H1 (cell line): ENCODE results near the gene TMEM138. TPM values are rescaled to one million over a fixed set of nuclear protein-coding genes. Genes with fewer than 3 reads are reported as not detected.

ENCODE experiments used
- CTCF ChIA-PET: fragments of 300-600 bp; sonication (Branson Sonifier 250); formaldehyde crosslinking; loops from one replicate; lab custom pipeline; 2021; ENCODE audit not compliant: partially characterized antibody; lab: Charles Lee
- POLR2A ChIA-PET: fragments of 300-600 bp; sonication (Branson Sonifier 250); formaldehyde crosslinking; loops from one replicate; lab custom pipeline; 2021; ENCODE audit warnings: inconsistent platforms; ENCODE audit not compliant: partially characterized antibody; lab: Charles Lee
- DNase-seq, 2 experiments: peaks; one replicate each; pipeline versions ENCODE4 v3.0.0 to v3.0.0-alpha.2; 2010 to 2022; ENCODE audit warnings: low spot score in 2 of 2, low read depth in 1 of 2, mixed read lengths in 1 of 2
- FAIRE-seq: peaks from 2 replicates; lab custom pipeline; 2011; peaks lifted over from hg19 to GRCh38; lab: Jason Lieb, UNC
- H2AFZ ChIP-seq: 2 replicates; pipeline ENCODE4 v1.8.1; 2012; ENCODE audit warnings: low read length, inconsistent platforms
- H2AK5ac ChIP-seq: 2 replicates; pipeline ENCODE4 v1.6.1; 2013; ENCODE audit warnings: low read depth, low read length
- H2BK120ac ChIP-seq: replicated peaks from 2 replicates; pipeline ENCODE3; 2013; ENCODE audit warnings: low read depth, low read length, inconsistent platforms
- H2BK12ac ChIP-seq: 2 replicates; pipeline ENCODE4 v1.6.1; 2013; ENCODE audit warnings: low read depth, low read length
- H2BK15ac ChIP-seq: 2 replicates; pipeline ENCODE4 v1.6.1; 2013; ENCODE audit warnings: low read length
- H2BK20ac ChIP-seq: 2 replicates; pipeline ENCODE4 v1.6.1; 2013; ENCODE audit warnings: low read length
- H2BK5ac ChIP-seq: 2 replicates; pipeline ENCODE4 v1.6.1; 2013; ENCODE audit warnings: low read depth, low read length
- H3K14ac ChIP-seq: 2 replicates; pipeline ENCODE4 v1.6.1; 2013; ENCODE audit warnings: inconsistent platforms; ENCODE audit not compliant: insufficient read length
- H3K18ac ChIP-seq: 2 replicates; pipeline ENCODE4 v1.6.1; 2013; ENCODE audit warnings: low read length; ENCODE audit errors: extremely low read depth
- H3K23ac ChIP-seq: 2 replicates; pipeline ENCODE4 v1.6.1; 2013; ENCODE audit warnings: inconsistent platforms; ENCODE audit not compliant: insufficient read length
- H3K23me2 ChIP-seq: 2 replicates; pipeline ENCODE4 v1.6.1; 2013; ENCODE audit warnings: low read depth, low read length
- H3K27ac ChIP-seq: 2 replicates; pipeline ENCODE4 v1.6.1; 2011; ENCODE audit warnings: low read depth, low read length, inconsistent platforms
- H3K27me3 ChIP-seq, 4 experiments: replicated peaks in 1 of 4; 1 replicate in 1 of 4; 2 replicates in 3 of 4; pipeline versions ENCODE4 v1.6.1 to v1.8.1; 2011 to 2013; ENCODE audit warnings: low read length in 3 of 4, mild to moderate bottlenecking in 3 of 4, inconsistent platforms in 2 of 4, mixed read lengths in 2 of 4, moderate library complexity in 1 of 4; ENCODE audit not compliant: control insufficient read depth in 3 of 4, insufficient read depth in 3 of 4; ENCODE audit errors: extremely low read depth in 1 of 4
- H3K36me3 ChIP-seq, 4 experiments: 2 replicates each; pipeline versions ENCODE4 v1.6.1 to v1.8.1; 2011 to 2013; ENCODE audit warnings: mild to moderate bottlenecking in 4 of 4, low read length in 3 of 4, moderate library complexity in 2 of 4, control low read depth in 1 of 4, inconsistent platforms in 1 of 4; ENCODE audit not compliant: insufficient read depth in 4 of 4, control insufficient read depth in 2 of 4
- H3K4ac ChIP-seq: replicated peaks from 2 replicates; pipeline ENCODE3; 2013; ENCODE audit warnings: low read length, low read depth, mixed read lengths, inconsistent platforms; ENCODE audit not compliant: insufficient read length
- H3K4me1 ChIP-seq, 4 experiments: replicated peaks in 1 of 4; 1 replicate in 1 of 4; 2 replicates in 3 of 4; pipeline versions ENCODE4 v1.6.1 to v1.8.1; 2011 to 2013; ENCODE audit warnings: low read length in 3 of 4, inconsistent platforms in 2 of 4, mixed read lengths in 1 of 4; ENCODE audit not compliant: insufficient read depth in 4 of 4, control insufficient read depth in 3 of 4
- H3K4me2 ChIP-seq, 2 experiments: 2 replicates each; pipeline versions ENCODE4 v1.6.1 to v1.8.1; 2011 to 2013; ENCODE audit warnings: low read depth in 2 of 2, low read length in 2 of 2, control low read depth in 1 of 2, inconsistent platforms in 1 of 2, mild to moderate bottlenecking in 1 of 2; ENCODE audit not compliant: insufficient read depth in 1 of 2
- H3K4me3 ChIP-seq, 4 experiments: fragments of 200-600, 300-600 bp in 1 of 4; sonication (generic), shearing (Covaris generic), sonication (Bioruptor Twin) in 1 of 4; 2 replicates each; pipeline versions ENCODE4 v1.5.1 to v1.8.1; 2011 to 2016; ENCODE audit warnings: low read length in 4 of 4, low read depth in 3 of 4, control low read depth in 2 of 4, inconsistent platforms in 2 of 4, mild to moderate bottlenecking in 2 of 4, mixed read lengths in 1 of 4, moderate library complexity in 1 of 4; ENCODE audit not compliant: insufficient read depth in 2 of 4; ENCODE audit errors: extremely low read depth in 1 of 4
- H3K56ac ChIP-seq: replicated peaks from 2 replicates; pipeline ENCODE3; 2013; ENCODE audit warnings: low read depth, mild to moderate bottlenecking, mixed read lengths, low read length, inconsistent platforms; ENCODE audit not compliant: insufficient read length
- H3K79me1 ChIP-seq: 2 replicates; pipeline ENCODE4 v1.6.1; 2013; ENCODE audit warnings: low read depth, low read length, control low read depth
- H3K79me2 ChIP-seq, 2 experiments: 2 replicates each; pipeline versions ENCODE4 v1.6.1 to v1.8.1; 2012 to 2013; ENCODE audit warnings: low read length in 2 of 2, mild to moderate bottlenecking in 2 of 2, inconsistent platforms in 1 of 2; ENCODE audit not compliant: insufficient read depth in 2 of 2, control insufficient read depth in 1 of 2
- H3K9ac ChIP-seq, 4 experiments: replicated peaks in 1 of 4; 1 replicate in 1 of 4; 2 replicates in 3 of 4; pipeline versions ENCODE4 v1.6.1 to v1.8.1; 2011 to 2013; ENCODE audit warnings: low read depth in 3 of 4, low read length in 3 of 4, control low read depth in 2 of 4, mild to moderate bottlenecking in 2 of 4, moderate library complexity in 2 of 4, inconsistent platforms in 1 of 4; ENCODE audit errors: extremely low read depth in 1 of 4
- H3K9me3 ChIP-seq, 2 experiments: 2 replicates each; pipeline versions ENCODE4 v1.6.1 to v1.8.1; 2012 to 2013; ENCODE audit warnings: mild to moderate bottlenecking in 2 of 2, moderate library complexity in 2 of 2, control low read depth in 1 of 2, inconsistent platforms in 1 of 2, low read depth in 1 of 2, low read length in 1 of 2, mixed read lengths in 1 of 2; ENCODE audit not compliant: insufficient read depth in 2 of 2
- H4K20me1 ChIP-seq, 2 experiments: replicated peaks in 1 of 2; 2 replicates each; pipeline versions ENCODE3 to v1.8.1; 2011 to 2013; ENCODE audit warnings: inconsistent platforms in 2 of 2, low read length in 2 of 2, mild to moderate bottlenecking in 1 of 2; ENCODE audit not compliant: insufficient read depth in 2 of 2, control insufficient read depth in 1 of 2
- H4K5ac ChIP-seq: 2 replicates; pipeline ENCODE4 v1.6.1; 2013; ENCODE audit warnings: low read length, low read depth, mixed read lengths, inconsistent platforms; ENCODE audit not compliant: insufficient read length
- H4K8ac ChIP-seq: 2 replicates; pipeline ENCODE4 v1.8.0; 2013; ENCODE audit warnings: mild to moderate bottlenecking, moderate library complexity, low read length, inconsistent platforms; ENCODE audit not compliant: insufficient read depth; ENCODE audit errors: extremely low read depth
- H4K91ac ChIP-seq: replicated peaks from 2 replicates; pipeline ENCODE3; 2013; ENCODE audit warnings: low read length, mixed read lengths, inconsistent platforms; ENCODE audit not compliant: insufficient read length
- CEBPB ChIP-seq: IDR thresholded peaks from 2 replicates; pipeline ENCODE4 v1.6.1; 2012; ENCODE audit warnings: low read depth, low read length
- CHD2 ChIP-seq: IDR thresholded peaks from 2 replicates; pipeline ENCODE4 v1.6.1; 2012; ENCODE audit warnings: low read length, improper control_type of control experiment
- CTCF ChIP-seq, 3 experiments: IDR thresholded peaks; 1 replicate in 2 of 3; 2 replicates in 1 of 3; pipeline versions ENCODE4 v1.5.1 to v1.6.1; 2011; ENCODE audit warnings: low read length in 3 of 3, mild to moderate bottlenecking in 3 of 3, inconsistent platforms in 2 of 3, low read depth in 1 of 3, moderate library complexity in 1 of 3; ENCODE audit not compliant: insufficient read depth in 1 of 3; ENCODE audit errors: control extremely low read depth in 1 of 3
- FOSL1 ChIP-seq: IDR thresholded peaks from 2 replicates; pipeline ENCODE4 v1.6.1; 2011; ENCODE audit warnings: mild to moderate bottlenecking, low read depth, low read length, moderate library complexity; ENCODE audit not compliant: insufficient read depth
- NANOG ChIP-seq: IDR thresholded peaks from 2 replicates; pipeline ENCODE4 v1.6.1; 2011; ENCODE audit warnings: low read length, low read depth, mild to moderate bottlenecking, inconsistent platforms; ENCODE audit not compliant: insufficient read depth, poor library complexity, severe bottlenecking
- NRF1 ChIP-seq: IDR thresholded peaks from 2 replicates; pipeline ENCODE4 v1.6.1; 2011; ENCODE audit warnings: mild to moderate bottlenecking, low read depth, low read length, improper control_type of control experiment
- PHF8 ChIP-seq: fragments of 200-600 bp; sonication (generic); conservative IDR thresholded peaks from 2 replicates; pipeline ENCODE4 v1.7.1; 2012; ENCODE audit warnings: low read depth, mild to moderate bottlenecking, inconsistent platforms, low read length, moderate library complexity
- POU5F1 ChIP-seq: IDR thresholded peaks from 2 replicates; pipeline ENCODE4 v1.6.1; 2011; ENCODE audit warnings: low read depth, mild to moderate bottlenecking, low read length, moderate library complexity
- YY1 ChIP-seq: IDR thresholded peaks from 2 replicates; pipeline ENCODE4 v1.6.1; 2011; ENCODE audit warnings: low read depth, mild to moderate bottlenecking, low read length
- WGBS, 2 experiments: shearing (Covaris generic) in 1 of 2; methylation state at CpG; one replicate each; pipeline versions ENCODE4 v1.1.6 to v1.1.7; 2013 to 2015; ENCODE audit warnings: low lambda C conversion rate in 2 of 2, mixed read lengths in 2 of 2, inconsistent platforms in 1 of 2, low coverage in 1 of 2, missing lambda C conversion rate in 1 of 2; ENCODE audit not compliant: insufficient replicate concordance in 2 of 2, insufficient coverage in 1 of 2, insufficient read length in 1 of 2; ENCODE audit errors: extremely low coverage in 1 of 2, missing lambda C conversion rate in 1 of 2; 5-methylcytosine and 5-hydroxymethylcytosine counted together
- polyA plus RNA-seq, 7 experiments: library from polyadenylated mRNA; depleted of rRNA in 3 of 7; stranded (reverse) in 5 of 7; unstranded in 2 of 7; fragments of >200 nt in 5 of 7; fragments of 200-250 nt in 2 of 7; gene quantifications; 1 replicate in 5 of 7; 2 replicates in 1 of 7; 4 replicates in 1 of 7; pipeline versions ENCODE4 v1.2.1 to v1.2.3, GENCODE V29; 2011 to 2013; ENCODE audit warnings: missing spikeins in 2 of 7, mixed read lengths in 2 of 7
- total RNA-seq: library from RNA; stranded (reverse); fragmentation: NEBNext Ultra II Directional; extraction: Animal tissue kit (Norgen Biotek cat#: 25700); gene quantifications from 2 replicates; pipeline ENCODE4 v1.2.1, GENCODE V29; 2021
- TF ChIP-seq, protein P1 (sequence below): IDR thresholded peaks from 2 replicates; pipeline ENCODE4 v1.6.1; 2011; ENCODE audit warnings: low read length, improper control_type of control experiment

The TMEM138 gene
- total and polyA plus RNA-seq, 2 of the 8 experiments (the other 6 are each of a cell fraction or from before 2014, with no cell fraction given) = 32.9 to 59.0 TPM

GRCh38 chr11:61357894-61358239, 4.3 kb upstream of the TMEM138 start:
- Histone ChIP-seq H3K18ac (no peak overlapping the region), H2BK12ac (no peak overlapping the region), H3K27ac (no peak overlapping the region), H3K4me1 (no peaks in the 10 kb centered on the region), H3K56ac (no peak overlapping the region), H2AFZ (no peak overlapping the region), H2AK5ac (no peak overlapping the region), H3K4me2 (no peak overlapping the region), H3K79me1 (peaks cover 2% of the 10 kb centered on the region), H4K20me1 (no peaks in the 10 kb centered on the region), H3K36me3 (no peaks in the 10 kb centered on the region; a peak in 3 of 8 replicates), H3K27me3 (no peaks in the 10 kb centered on the region), H3K23ac (no peak overlapping the region), H3K4ac (no peak overlapping the region), H2BK120ac (no peak overlapping the region), H3K9me3 (no peaks in the 10 kb centered on the region), H3K23me2 (peaks cover 14% of the 10 kb centered on the region), H4K91ac (no peak overlapping the region), H3K4me3 (no peak overlapping the region), H4K5ac (no peak overlapping the region), H3K14ac (no peak overlapping the region), H2BK5ac (no peak overlapping the region), H3K9ac (no peak overlapping the region), H2BK15ac (no peak overlapping the region), H4K8ac (no peak overlapping the region), H3K79me2 (peaks cover 3 to 13% of the 10 kb centered on the region in 2 experiments; a peak in 3 of 4 replicates), H2BK20ac (no peak overlapping the region)
- CTCF ChIA-PET = interaction anchor here (1.8 to 22.8 kb wide), 3 partner anchors 9 to 25 kb away, joined by 6 to 255 read pairs (median 199); partner anchors contain the start of genes DDB1 and TKFC
- no peak for DNase-seq
- WGBS, 2 experiments = 97% methylated on average over 6 of the region's 6 CpGs; no CpG with 5 or more reads in 1 of the 2 experiments
- POLR2A ChIA-PET = interaction anchor here (1.3 to 39.7 kb wide), 5 partner anchors 5 to 72 kb away, joined by 3 to 1106 read pairs (median 108); partner anchors contain the start of genes CPSF7, CYB561A3, DDB1 and SDHAF2
- FAIRE-seq = no peak
- TF ChIP-seq YY1 = no peak
- no peak for TF ChIP-seq CEBPB
- no peak for TF ChIP-seq PHF8
- TF ChIP-seq NRF1 = no peak
- no peak for TF ChIP-seq POU5F1
- TF ChIP-seq FOSL1 = no peak
- no peak for TF ChIP-seq NANOG
- TF ChIP-seq CTCF (IDR thresholded peaks at IDR 0.05; ENCODE audit: control extremely low read depth in 1 of 3, insufficient read depth in 1 of 3, low read depth in 1 of 3, low read length in 3 of 3) = no peak
- no peak for TF ChIP-seq CHD2
- TF ChIP-seq, protein P1, sequence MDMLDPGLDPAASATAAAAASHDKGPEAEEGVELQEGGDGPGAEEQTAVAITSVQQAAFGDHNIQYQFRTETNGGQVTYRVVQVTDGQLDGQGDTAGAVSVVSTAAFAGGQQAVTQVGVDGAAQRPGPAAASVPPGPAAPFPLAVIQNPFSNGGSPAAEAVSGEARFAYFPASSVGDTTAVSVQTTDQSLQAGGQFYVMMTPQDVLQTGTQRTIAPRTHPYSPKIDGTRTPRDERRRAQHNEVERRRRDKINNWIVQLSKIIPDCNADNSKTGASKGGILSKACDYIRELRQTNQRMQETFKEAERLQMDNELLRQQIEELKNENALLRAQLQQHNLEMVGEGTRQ = no peak
